ENCODE data around the gene CWC22.

GRCh38 chr2:179909845-179910734 lies 97.0 kb downstream of the CWC22 start:
- TF ChIP-seq CTCF (IDR thresholded peaks at IDR 0.05) = no peak
- TF ChIP-seq EZH2 (IDR thresholded peaks at IDR 0.05; ENCODE audit: borderline replicate concordance, insufficient read depth, low read depth, low read length, poor library complexity, severe bottlenecking) = no peak
